HG02885 (cell line): ENCODE results near the gene DNAJC5.
"Not testable (repeated sequence)": the region's sequence is repeated elsewhere in the genome, so short reads cannot be mapped to it uniquely, and the experiment has no call there.

Experiments
- ATAC-seq: cut with Tn5 transposase; IDR thresholded peaks from one replicate; pipeline ENCODE4 v1.9.1; 2021; ENCODE audit warnings: mild to moderate bottlenecking; ENCODE audit not compliant: unreplicated experiment, poor library complexity

The DNAJC5 gene

GRCh38 chr20:63900413-63900812, 5.5 kb downstream of the DNAJC5 start:
- no peak for ATAC-seq

DNA sequence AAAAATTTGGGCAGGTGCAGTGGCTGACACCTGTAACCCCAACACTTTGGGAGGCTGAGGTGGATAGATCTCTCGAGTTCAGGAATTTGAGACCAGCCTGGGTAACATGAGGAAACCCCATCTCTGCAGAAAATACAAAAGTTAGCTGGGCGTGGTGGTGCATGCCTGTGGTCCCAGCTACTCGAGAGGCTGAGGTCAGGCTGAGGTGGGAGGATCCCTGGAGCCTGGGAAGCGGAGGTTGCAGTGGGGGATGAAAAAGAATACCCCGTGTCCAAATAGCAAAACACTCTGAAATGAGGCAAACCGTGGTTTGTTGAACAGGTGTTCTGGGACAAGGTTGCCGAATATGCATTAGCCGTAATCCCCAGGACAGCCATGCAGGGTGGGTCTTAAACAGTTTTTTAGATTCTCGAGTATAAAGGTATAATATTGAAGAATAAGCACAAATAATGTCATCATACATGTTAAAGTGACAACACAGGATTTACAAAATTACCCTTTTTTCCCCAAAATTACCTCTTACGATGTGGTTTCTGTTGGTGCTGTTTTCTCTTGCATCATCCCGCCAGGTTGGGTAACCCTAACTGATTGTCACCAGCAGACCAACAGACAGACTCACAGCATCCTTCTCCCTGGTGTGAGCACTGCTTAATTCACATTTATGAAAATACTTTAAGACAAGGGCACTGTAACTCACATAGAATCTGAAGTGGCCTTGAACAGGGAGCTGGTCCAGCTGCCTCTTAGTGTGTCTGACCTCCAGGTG, 9.1 kb downstream of the DNAJC5 start:
- no peak for ATAC-seq

GRCh38 chr20:63908008-63908682, 13.2 kb downstream of the DNAJC5 start:
- no peak for ATAC-seq

DNA sequence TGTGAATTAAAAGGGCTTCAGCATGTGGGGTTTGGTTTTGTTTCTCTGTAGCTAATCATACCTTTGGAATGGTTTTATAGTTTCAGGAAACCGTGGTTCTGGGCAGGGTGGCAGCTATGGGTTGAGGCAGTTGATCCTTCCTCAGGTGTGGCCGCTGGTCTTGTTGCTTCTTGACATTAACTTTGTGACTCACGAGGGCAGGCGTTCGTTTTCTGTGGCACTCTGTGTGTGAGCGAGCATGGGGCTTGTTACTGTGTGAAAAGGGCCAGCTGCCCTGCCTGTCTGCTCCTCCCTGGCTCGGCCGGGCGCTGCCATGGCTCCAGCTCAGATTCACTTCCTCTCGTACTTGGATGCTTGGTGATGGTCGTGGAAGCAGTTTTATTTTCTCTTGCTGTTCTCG, 16.2 kb downstream of the DNAJC5 start:
- ATAC-seq = no peak

- ATAC-seq = no peak
Observed at GRCh38 chr20:63913768-63914167, 18.8 kb downstream of the DNAJC5 start.

- ATAC-seq = no peak
Observed at GRCh38 chr20:63915471-63915870, 20.5 kb downstream of the DNAJC5 start.

DNA sequence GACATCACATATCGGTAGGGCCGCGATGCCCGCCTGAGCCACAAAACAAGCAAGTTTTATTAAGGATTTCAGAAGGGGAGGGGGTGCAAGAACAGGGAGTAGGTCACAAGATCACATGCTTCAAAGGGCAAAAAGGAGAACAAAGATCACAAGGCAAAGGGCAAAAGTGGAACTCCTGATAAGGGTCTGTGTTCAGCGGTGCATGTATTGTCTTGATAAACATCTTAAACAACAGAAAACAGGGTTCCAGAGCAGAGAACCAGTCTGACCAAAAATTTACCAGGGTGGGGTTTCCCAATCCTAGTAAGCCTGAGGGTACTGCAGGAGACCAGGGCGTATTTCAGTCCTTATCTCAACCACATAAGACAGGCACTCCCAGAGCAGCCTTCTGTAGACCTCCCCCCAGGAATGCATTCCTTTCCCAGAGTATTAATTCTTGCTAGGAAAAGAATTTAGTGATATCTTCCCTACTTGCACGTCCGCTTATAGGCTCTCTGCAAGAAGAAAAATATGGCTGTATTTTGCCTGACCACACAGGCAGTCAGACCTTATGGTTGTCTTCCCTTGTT, 21.5 kb downstream of the DNAJC5 start:
- not testable (repeated sequence) for ATAC-seq

DNA sequence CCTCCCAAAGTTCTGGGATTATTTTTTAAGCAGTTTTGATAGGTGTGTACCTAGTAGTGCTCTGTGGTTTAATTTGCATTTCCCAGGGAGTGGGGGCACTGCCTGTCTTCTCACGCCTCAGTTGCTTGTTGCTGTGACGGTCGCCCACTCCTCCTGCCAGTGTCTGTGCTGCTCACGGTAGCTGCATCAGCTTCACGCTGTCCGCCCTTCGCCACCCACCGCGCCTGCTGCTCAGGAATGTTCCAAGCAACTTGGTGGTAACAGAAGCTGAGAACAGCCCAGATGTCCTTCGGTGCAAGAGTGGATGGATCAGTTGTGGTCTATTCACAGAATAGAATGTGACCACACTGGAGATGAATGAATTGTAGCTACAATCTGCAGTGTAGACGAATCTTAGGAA, 22.9 kb downstream of the DNAJC5 start:
- ATAC-seq = no peak

- no peak for ATAC-seq
Observed at GRCh38 chr20:63919130-63919529, 24.2 kb downstream of the DNAJC5 start.

DNA sequence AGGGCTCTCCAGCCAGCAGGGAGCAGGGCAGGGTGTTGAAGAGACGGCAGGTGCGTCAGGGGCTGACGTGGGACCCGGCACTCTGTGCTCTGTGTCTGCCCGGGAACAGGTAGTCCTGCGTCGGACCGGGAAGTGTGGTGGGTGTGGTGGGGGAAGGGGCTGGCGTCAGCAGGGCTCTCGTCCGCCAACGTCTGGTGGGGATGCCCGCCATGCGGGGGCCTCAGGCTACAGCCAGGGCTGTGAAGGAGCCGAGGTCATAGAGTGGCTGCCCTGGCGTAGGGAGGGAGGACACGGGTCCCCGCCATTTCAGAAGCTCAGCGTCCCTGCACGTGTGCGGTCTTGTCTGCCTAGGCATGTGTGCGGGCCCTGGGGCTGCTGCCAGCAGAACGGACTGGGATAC, 25.3 kb downstream of the DNAJC5 start:
- no peak for ATAC-seq

DNA sequence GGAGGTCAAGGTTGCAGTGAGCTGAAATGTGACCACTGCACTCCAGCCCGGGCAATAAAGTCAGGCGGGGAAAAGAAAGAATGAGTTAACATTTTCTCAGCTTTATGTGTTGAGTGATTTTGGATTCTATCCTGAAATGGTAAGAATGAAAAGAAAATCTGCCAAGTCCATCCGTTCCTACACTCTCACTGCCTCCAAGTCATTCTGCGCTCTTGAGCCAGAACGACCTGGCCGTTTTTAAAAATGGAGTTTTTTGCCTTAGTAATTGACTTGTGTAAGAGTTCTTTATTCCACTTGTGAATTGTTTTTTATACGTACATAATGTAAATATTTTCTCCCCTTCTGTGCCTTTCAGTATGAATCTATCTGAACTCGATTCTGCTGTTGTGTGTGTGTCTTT, 28.7 kb downstream of the DNAJC5 start:
- ATAC-seq = no peak

- ATAC-seq = no peak
Observed at GRCh38 chr20:63924241-63924640, 29.3 kb downstream of the DNAJC5 start.

DNA sequence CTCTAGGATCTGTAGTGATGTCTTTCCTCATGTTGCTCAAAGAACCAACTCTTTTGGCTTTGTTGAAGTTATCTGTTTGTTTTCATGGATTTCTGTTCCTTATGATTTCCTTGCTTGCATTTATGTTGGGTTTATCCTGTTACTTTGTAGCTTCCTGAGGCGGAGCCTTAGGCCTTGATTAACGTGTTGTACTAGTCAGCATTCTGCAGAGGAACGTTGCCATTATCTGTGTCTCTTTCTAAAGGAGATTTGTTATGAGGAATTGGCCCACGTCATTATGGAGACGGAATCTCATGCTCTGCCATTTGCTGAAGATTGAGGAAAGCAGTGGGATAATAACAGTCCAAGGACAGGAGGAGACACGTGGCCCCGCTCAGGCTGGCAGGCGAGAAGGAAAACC, 31.4 kb downstream of the DNAJC5 start:
- ATAC-seq = no peak

GRCh38 chr20:63929071-63929470, 34.1 kb downstream of the DNAJC5 start:
- ATAC-seq = no peak

GRCh38 chr20:63929473-63929883, 34.6 kb downstream of the DNAJC5 start:
- not testable (repeated sequence) for ATAC-seq

DNA sequence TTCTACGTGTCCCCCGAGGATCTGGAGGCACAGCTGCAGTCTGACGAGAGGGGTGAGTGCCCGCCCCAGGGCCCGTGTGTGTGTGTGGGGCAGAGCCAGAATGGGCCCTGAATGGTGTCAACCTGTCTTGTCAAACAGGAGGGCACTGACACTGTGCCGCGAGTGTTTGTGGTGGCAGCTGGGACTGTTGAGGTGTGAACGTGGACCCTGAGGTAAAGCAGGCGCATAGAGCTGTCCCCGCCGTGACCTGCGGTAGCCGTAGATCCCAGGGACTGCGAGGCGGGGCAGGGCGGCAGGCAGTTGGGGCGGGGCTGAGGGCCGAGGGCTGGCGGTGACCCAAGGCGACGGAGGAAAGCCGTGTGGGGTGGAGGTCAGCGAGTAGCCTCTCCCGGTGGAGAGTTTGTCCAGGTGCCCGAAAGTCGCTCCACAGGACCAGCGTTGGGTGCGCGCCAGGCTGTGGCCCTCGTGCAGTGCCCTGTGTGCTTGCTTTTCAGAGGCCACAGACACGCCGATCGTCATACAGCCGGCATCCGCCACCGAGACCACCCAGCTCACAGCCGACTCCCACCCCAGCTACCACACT, 36.1 kb downstream of the DNAJC5 start:
- ATAC-seq = no peak

DNA sequence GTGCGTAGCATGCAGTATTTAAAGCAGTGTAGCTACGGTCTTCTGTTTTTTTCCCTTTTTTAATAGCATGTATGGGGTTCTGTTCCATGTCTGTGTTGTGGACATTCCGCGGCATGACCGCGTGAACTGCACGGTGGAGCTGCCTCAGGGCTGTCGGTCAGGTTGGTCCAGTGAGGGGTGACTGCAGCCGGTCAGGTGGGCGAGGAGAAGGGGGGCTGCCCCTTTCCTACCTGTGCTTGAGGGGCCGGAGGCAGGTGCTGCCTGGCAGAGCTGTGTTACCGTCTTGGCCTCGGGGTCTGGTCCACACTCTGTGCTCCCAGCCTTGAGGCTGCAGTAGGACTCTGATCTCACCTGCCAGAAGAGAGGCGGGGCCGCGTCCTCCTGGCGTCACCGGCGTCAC, 36.8 kb downstream of the DNAJC5 start:
- no peak for ATAC-seq

- no peak for ATAC-seq
Observed at GRCh38 chr20:63932606-63933160, 37.8 kb downstream of the DNAJC5 start.

GRCh38 chr20:63933646-63934045, 38.7 kb downstream of the DNAJC5 start:
- ATAC-seq = no peak

DNA sequence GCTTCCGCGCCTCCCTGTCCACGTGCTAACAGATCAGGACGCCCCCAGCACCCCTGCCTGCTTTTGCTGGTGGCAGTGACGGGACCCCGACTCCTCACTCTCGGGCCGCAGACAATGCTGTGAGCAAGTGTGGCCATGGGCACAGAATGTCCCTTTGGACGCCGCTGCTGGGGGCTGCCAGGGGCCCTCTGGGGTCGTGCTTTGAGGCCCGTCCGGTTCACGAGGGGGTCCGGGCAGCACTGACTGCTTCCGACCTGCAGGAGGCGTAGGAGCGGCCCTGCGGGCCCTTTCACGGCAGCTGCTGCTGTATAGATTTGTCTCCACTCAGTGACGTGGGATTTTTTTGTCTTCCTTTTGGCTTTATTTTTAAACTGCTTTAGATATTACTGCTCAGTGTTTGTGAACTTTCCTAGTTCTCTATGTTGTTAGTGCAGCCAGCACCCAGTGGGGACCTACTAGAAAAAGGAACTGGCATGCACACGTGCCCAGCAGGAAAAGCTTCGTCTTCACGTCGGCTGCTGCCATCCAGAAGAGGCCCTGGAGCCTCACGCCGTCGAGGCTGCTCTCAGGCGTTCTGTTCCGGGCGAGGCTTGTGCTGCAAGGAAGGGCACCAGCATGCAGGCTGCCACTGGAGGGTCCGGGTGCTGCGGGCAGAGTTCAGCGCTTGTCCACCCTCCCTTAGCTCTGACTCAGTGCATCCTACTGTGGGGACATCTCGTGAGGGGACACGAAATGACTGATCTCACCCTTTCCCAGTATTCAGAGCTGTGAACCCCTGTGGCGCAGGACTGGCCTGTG, 39.5 kb downstream of the DNAJC5 start:
- ATAC-seq = no peak
